Right lung (tissue), 5 donors: ENCODE data around the gene SIRT2. TPM values are rescaled to one million over a fixed set of nuclear protein-coding genes. Genes with fewer than 3 reads are reported as not detected.

Experiments used
- DNase-seq, 2 donors: peaks; one replicate each; pipeline ENCODE4 v3.0.0-alpha.2; 2013
- polyA plus RNA-seq, 5 donors: library from polyadenylated mRNA; unstranded; fragments of 120-200 nt; gene quantifications; one replicate each; pipeline versions ENCODE4 v1.2.1 to v1.2.3, GENCODE V29; 2013; ENCODE audit warnings: inconsistent platforms in 1 of 5, low replicate concordance in 1 of 5; ENCODE audit not compliant: insufficient read length in 5 of 5, insufficient read depth in 1 of 5

The SIRT2 gene
- polyA plus RNA-seq, 5 donors = 46.7 to 60.0 (median 56.8) TPM

- no peak for DNase-seq
These were observed 50.9 kb downstream of the SIRT2 start for GRCh38 chr19:38848299-38849146.

DNA sequence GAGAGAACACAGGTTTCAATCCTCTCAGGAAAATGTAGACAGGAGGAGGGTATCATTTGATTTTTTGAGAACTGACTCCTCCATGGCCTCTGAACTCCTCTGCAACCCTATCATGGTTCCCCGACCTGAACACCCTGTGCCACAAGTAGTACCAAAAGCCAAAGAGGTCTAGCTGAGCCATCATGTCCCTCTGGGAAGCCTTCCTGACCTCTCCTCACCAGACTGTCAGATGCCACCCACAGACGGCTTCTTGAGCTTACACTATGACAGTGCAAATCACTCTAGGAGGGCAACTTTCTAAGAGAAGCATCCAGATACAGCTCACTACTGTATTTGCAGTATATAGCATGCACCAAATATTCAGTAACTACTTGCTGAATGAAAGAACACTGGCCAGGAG lies 53.3 kb downstream of the SIRT2 start:
- no peak for DNase-seq

GRCh38 chr19:38845374-38846024 lies 53.9 kb downstream of the SIRT2 start:
- no peak for DNase-seq

- no peak for DNase-seq
These were observed 55.2 kb downstream of the SIRT2 start for GRCh38 chr19:38844093-38844686.

DNA sequence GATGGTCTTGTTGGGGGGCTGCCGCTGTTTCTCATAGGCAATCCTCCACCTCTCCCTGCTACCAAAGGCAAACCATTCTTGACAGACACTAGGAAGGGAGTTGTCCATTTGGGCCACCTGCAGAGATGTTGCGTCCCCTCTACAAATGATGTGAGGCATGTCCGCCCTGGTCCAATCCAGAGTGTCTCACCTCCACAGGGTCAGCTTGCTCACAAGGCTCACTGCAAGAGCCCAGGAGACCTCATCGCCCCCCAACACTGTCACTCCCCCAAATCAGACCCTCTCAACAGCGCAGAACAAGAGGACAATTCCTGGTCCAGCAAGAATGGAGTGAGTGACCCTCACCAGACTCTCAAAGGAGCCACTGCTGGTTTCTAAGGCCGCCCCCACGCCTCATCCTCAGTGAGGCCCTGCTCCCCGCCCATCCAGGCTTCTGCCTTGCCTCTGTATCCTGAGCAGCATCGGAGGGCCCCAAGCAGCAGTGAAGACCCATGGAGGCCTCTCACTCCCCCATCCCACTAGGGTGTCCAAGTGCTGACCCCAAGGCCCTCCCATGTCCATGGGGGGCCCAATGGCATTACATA lies 56.2 kb downstream of the SIRT2 start:
- no peak for DNase-seq

GRCh38 chr19:38842439-38843174 lies 56.8 kb downstream of the SIRT2 start:
- no peak for DNase-seq

- DNase-seq = no peak
These were observed 57.5 kb downstream of the SIRT2 start for GRCh38 chr19:38841787-38842438.

DNA sequence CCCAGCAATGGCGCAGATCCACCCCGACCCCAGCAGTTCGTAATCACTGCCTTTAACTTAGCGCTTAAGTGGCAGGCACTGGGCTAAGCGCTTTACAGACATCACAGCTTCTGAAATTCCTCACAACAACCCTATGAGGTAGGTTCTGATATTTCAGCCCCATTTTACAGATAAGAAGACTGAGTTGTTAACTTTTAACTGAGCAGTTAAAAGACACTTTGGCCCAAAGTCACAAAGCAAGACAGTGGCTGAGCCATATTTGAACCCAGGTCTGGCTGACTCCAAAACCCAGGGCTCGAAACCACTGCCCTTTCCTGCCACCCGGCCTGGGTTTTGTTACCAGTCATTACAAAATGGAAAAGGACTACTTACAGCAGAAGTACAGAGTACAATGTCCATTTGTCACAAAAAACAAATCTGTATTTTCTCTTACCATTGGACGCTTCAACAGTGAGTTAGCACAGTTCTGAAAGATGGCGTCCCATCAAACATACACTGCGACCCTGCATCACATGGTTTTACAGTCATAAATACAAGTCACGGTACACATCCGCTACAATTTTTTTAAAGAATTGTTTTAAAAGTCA lies 58.1 kb downstream of the SIRT2 start:
- no peak for DNase-seq

GRCh38 chr19:38840583-38840968 lies 58.8 kb downstream of the SIRT2 start:
- DNase-seq = no peak

DNA sequence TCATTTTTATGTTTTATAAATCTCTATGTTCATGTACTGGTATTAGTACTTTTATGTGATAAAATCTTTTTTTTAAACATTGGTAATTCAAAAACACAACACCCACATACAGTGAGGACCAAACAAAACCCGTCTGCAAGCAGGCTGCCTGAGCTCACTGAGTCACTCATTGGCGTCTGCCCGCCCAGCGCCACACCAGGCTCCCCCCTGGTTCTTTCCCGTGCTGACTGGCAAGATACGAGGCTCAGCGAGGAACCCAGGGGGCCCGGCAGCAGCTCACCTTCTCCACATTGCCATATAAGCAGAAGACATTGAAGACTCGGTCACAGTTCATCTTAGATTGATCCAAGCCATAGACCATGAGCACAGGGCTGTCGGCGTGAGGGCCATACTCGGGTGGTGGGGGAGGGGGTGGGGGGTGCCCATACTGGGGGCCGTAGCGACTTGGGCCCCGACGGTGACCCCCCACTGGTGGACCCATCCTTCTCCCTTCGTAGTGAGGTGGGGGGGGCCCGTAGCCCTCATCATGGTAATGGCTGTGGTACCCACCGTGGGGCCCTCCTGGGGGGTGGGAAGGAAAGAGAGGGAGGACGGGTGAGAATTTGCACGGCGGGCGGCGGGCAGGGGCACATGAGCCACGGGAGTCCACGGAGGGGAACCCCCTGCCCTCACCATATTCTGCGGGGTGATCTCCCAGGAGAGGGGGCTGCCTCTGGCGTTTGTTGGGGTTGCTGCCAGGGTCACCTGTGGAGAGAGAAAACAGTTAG lies 59.4 kb downstream of the SIRT2 start:
- no peak for DNase-seq

GRCh38 chr19:38838986-38839761 lies 60.2 kb downstream of the SIRT2 start:
- no peak for DNase-seq

DNA sequence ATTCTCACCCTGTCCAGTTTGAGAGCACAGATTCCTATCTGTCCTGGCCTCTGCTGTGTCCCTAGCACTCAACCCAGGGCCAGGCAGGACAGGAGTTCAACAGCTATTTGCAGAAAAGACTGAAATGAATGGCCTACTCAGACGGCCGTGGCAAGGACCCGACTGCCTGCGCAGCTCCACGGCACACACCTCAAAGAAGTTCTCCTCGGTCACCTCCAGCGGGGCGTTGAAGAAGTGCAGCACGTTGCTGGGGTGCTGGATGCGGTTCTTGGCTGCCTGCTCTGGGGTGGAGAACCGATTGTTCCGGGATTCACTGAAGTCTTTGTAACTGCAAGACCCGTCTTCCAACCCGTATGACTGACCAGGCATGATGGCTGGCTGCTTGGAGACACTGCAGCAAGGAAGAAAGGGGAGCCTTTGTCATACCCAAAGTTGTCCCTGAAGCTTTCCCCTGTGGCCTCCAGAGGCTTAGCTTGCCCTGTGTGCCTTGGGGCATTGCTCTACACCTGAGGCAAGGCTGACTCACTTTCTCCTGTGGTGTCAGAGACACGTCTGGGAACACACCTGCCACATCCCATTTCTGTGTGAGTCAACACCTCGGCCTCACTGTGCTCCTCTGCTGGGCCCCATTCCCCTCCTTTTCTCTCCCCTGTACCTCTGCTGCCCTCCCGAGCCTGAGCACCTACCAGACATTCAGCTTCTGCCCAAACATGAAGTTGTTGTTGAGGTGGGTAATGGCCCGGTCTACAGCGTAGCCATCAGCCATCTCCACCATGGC lies 61.0 kb downstream of the SIRT2 start:
- no peak for DNase-seq

- DNase-seq = no peak
These were observed 61.7 kb downstream of the SIRT2 start for GRCh38 chr19:38837656-38838121.

GRCh38 chr19:38836983-38837626 lies 62.3 kb downstream of the SIRT2 start:
- DNase-seq = no peak

DNA sequence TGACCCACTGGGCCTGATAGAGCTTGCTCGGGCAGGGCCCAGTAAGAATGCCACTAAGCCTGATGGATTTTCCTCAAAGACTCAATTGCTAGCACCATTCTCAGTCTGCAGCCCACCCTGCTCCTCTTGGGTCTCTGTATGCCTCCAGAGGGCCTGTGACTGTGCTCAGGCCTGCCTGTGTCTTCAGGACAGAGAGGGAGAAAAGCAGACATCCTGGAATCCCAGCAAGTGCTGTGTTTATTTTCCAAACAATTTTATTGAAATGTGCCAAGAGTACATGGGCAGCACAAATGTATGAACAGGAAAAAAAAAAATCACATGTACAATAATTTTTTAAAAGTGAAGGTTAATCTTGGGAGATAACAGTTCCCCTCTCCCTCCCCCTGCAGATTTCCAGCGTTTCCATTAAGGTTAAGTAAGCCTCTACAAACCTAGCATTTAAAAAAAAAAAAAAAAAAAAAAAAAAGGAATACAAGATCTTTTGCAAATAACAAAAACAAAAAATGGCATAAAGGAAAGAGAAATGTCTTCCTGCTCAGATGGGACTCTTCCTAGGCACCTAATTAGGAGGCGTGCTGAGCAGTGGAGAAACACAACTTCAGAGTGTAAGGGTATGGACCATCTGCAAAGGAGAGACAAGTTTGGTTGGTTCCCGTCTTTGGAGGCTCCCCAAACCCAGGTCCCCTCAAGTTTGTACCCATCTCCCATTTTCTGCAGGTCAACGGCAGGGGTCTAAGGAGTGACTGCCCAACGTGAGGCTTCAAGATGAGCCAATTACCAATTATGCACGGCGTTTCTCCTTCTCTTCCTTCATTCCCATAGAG lies 63.0 kb downstream of the SIRT2 start:
- peak; percentile 83 to 85 for DNase-seq

DNA sequence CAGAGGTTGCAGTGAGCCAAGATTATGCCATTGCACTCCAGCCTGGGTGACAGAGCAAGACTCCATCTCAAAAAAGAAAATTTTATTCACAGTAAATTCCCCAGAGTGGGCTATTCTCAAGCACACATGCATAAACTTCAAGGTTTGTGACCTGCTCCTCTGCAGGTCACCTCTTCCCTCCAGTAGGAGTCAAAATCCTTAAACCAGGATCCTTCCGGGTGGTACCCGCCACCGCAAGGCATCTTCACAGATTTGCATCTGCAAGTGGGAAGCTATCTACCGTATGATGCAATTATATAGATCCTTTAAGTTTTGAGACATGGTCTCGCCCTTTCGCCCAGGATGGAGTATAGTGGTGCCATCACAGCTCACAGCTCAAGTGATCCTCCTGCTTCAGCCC lies 64.8 kb downstream of the SIRT2 start:
- DNase-seq = no peak

DNA sequence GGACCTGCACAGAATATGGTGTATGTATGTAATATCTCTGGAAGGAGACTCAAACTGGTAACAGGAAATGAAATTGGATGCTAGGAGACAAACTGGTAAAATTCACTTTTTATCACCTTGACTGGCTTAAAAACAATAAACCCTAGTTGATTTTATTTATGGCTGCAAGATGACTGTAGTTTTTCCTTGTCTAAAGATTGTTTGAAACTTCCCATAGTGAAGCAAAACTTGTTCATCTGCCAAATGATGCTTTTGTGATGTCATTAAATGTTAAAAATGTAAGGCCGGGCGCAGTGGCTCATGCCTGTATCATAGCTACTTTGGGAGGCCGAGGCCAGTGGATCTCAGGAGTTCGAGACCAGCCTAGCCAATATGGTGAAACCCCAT lies 65.3 kb downstream of the SIRT2 start:
- no peak for DNase-seq
